Activated CD4-positive, alpha-beta T cell treated with anti-CD3 and anti-CD28 coated beads for 48 hours (primary cell): ENCODE data around the gene IQSEC3.
"Not testable (repeated sequence)": the region's sequence is repeated elsewhere in the genome, so short reads cannot be mapped to it uniquely, and the experiment has no call there.

ENCODE experiments used
- DNase-seq: peaks from one replicate; pipeline ENCODE4 v3.0.0-alpha.2; 2020

Gene IQSEC3

GRCh38 chr12:115518-115917 lies 49.0 kb downstream of the IQSEC3 start:
- no peak for DNase-seq

- no peak for DNase-seq
Observed at GRCh38 chr12:115960-116915, 49.7 kb downstream of the IQSEC3 start.

GRCh38 chr12:117311-117710 lies 50.7 kb downstream of the IQSEC3 start:
- no peak for DNase-seq

- no peak for DNase-seq
Observed at GRCh38 chr12:117816-118345, 51.3 kb downstream of the IQSEC3 start.

GRCh38 chr12:118591-118990 lies 52.0 kb downstream of the IQSEC3 start:
- no peak for DNase-seq

- no peak for DNase-seq
Observed at GRCh38 chr12:120951-121350, 54.4 kb downstream of the IQSEC3 start.

GRCh38 chr12:121647-122046 lies 55.1 kb downstream of the IQSEC3 start:
- no peak for DNase-seq

GRCh38 chr12:125075-125474 lies 58.5 kb downstream of the IQSEC3 start:
- no peak for DNase-seq

GRCh38 chr12:125566-125965 lies 59.0 kb downstream of the IQSEC3 start:
- DNase-seq = no peak

- DNase-seq = no peak
Observed at GRCh38 chr12:128079-128478, 61.5 kb downstream of the IQSEC3 start.

GRCh38 chr12:129001-129400 lies 62.4 kb downstream of the IQSEC3 start:
- no peak for DNase-seq

GRCh38 chr12:130519-130918 lies 64.0 kb downstream of the IQSEC3 start:
- no peak for DNase-seq

GRCh38 chr12:131008-131407 lies 64.4 kb downstream of the IQSEC3 start:
- no peak for DNase-seq

- no peak for DNase-seq
Observed at GRCh38 chr12:131732-132495, 65.3 kb downstream of the IQSEC3 start.

GRCh38 chr12:133616-134232 lies 67.2 kb downstream of the IQSEC3 start:
- not testable (repeated sequence) for DNase-seq

GRCh38 chr12:135138-135537 lies 68.6 kb downstream of the IQSEC3 start:
- DNase-seq = no peak

- no peak for DNase-seq
Observed at GRCh38 chr12:138171-138897, 71.8 kb downstream of the IQSEC3 start.

GRCh38 chr12:138898-139534 lies 72.4 kb downstream of the IQSEC3 start:
- peak; percentile 52 for DNase-seq

GRCh38 chr12:139585-139984 lies 73.0 kb downstream of the IQSEC3 start:
- DNase-seq = no peak

- DNase-seq = no peak
Observed at GRCh38 chr12:140162-140561, 73.6 kb downstream of the IQSEC3 start.

GRCh38 chr12:143964-144649 lies 77.5 kb downstream of the IQSEC3 start:
- no peak for DNase-seq
